Measurements from ENCODE around the gene NSRP1.
"Not testable (repeated sequence)": the region's sequence is repeated elsewhere in the genome, so short reads cannot be mapped to it uniquely, and the experiment has no call there.

The NSRP1 gene

GRCh38 chr17:30222721-30223175 lies 106.1 kb downstream of the NSRP1 start:
- no peak for DNase-seq (ENCODE audit: low read depth)

DNA sequence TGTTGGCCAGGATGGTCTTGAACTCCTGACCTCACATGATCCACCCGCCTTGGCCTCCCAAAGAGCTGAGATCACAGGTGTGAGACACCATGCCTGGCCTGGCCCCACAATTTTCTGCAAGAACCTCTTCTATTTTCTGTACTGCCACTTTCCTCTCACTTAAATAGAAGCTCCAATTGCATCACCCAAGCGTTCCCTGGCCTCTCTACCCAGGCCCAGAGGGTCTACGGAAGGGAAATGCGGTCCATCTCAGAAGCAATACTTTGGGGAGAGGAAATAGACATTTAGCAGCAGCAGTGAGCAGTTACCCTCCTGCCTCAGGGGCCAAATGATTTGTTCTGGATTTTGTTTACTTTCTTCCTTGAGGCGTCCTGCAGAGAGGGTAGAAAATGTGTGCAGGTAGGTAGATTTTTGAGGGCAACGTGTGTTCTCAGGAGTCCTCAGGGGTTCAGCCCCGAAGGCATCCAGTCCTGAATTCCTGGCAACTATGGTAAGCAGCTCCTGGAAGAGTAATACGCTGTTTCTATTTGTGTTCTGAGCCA lies 107.9 kb downstream of the NSRP1 start:
- no peak for DNase-seq (ENCODE audit: low read depth)

GRCh38 chr17:30225112-30225511 lies 108.5 kb downstream of the NSRP1 start:
- no peak for DNase-seq (ENCODE audit: low read depth)

- no peak for DNase-seq (ENCODE audit: low read depth)
These were observed 109.4 kb downstream of the NSRP1 start for GRCh38 chr17:30225919-30226553.

DNA sequence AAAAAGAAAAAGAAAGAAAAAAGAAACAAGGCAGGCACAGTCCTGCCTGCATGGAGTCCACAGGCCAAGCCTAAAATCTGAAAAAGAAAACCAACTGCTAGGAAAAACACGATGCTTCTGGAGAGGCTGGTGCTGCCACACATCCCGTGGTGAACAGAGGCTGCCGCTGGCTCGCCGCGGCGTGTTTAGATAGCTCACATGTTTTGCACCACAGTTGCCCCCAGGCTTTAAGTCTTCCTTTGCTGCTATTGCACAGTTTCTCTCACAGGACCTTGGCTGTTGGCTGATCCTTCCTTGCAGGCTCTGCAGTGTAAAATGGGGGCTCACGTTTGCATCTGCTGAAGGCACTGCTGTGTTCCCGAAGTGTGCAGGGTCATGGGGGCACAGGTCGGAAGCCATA lies 110.3 kb downstream of the NSRP1 start:
- DNase-seq (ENCODE audit: low read depth) = no peak

GRCh38 chr17:30228011-30228410 lies 111.4 kb downstream of the NSRP1 start:
- no peak for DNase-seq (ENCODE audit: low read depth)

- no peak for DNase-seq (ENCODE audit: low read depth)
These were observed 112.4 kb downstream of the NSRP1 start for GRCh38 chr17:30229012-30229411.

- not testable (repeated sequence) for DNase-seq (ENCODE audit: low read depth)
These were observed 113.4 kb downstream of the NSRP1 start for GRCh38 chr17:30230009-30230408.

GRCh38 chr17:30230596-30231125 lies 114.0 kb downstream of the NSRP1 start:
- DNase-seq (ENCODE audit: low read depth) = no peak

GRCh38 chr17:30232015-30232823 lies 115.6 kb downstream of the NSRP1 start:
- DNase-seq (ENCODE audit: low read depth) = no peak

- no peak for DNase-seq (ENCODE audit: low read depth)
These were observed 116.3 kb downstream of the NSRP1 start for GRCh38 chr17:30232824-30233427.

DNA sequence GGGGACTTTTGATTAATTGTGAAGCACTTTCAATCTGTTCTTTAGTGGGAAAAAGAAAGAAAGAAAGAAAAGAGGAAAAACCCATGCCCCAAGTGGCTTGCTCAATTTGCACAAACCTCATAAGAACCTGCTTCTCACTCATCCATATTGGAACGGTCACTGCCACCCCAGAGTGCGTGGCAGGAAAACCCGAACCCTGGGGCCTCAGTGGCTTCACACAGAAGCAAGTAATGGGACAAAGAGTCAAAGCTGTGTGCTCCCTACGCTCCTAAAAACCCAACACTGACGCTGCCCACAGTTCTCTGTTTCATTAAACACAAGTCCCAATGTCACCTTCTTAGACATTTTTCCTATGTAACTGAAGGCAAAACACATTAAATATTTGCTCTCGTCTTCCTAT lies 117.7 kb downstream of the NSRP1 start:
- DNase-seq (ENCODE audit: low read depth) = no peak

- no peak for DNase-seq (ENCODE audit: low read depth)
These were observed 118.3 kb downstream of the NSRP1 start for GRCh38 chr17:30234964-30235363.

DNA sequence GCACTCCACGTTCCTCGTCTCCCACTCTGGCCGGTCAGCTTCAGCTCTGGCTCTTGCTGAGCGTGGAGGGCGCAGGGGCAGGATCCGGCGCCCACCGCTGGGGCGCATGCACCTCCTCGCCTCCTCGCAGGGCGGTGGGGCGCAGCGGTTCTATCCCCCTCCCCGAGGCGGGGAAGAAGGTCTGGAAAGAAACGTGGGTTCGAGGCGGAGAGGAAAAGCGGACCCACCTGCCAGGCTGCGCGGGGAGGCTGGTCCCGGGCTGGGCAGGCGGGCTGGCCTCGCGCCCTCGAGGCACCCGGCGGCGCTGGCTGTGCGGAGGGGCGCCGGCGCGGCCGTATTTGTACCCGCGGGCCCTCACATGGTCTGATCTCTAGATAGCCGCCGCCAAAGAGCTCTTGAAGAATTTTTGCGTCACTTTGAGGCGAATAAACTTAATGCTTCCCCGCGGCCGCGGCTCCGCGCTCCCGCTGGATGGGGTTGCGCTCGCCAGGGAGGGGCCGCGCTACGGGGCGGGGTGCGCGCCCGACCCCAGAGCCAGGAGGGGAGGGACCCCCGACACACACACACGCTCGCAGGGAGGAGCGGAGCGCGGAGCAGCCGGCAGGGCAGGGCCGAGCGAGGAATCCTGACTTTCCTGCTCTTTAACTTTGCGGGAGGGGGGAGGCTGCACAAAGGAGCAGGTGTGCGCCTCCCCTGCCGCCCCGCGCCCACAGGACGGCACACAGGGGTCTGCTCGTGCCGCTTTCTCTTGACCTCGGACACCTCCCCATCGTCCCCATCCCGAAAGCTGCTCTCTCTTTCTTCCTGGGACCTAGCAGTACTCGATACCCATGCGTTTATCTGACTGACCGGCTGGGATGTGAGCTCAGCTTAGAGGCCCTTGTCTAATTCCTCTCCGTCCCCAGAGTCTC lies 119.0 kb downstream of the NSRP1 start, which contains the start of gene SLC6A4:
SLC6A4 (minus strand) TSS at position 312 of the 911 bp plus-strand sequence. CDS start 13,739 bp downstream, outside the sequence.
- DNase-seq (ENCODE audit: low read depth) = no peak
